Measurements from ENCODE around the gene IGFLR1. TPM values are rescaled to one million over a fixed set of nuclear protein-coding genes. Genes with fewer than 3 reads are reported as not detected.
A peak's percentile ranks its signal among the peaks of the same experiment; 100 is the strongest.

The IGFLR1 gene
- polyA plus RNA-seq, 1 donor from 2014 or later = 4.6 TPM

GRCh38 chr19:35776102-35776788 is 34.0 kb upstream of the IGFLR1 start:
- Histone ChIP-seq H3K27ac (ENCODE audit: low read length) (peak overlapping the region; percentile 79), H3K9ac (ENCODE audit: low read length) (peak overlapping the region; percentile 93), H3K79me2 (replicated peaks; ENCODE audit: insufficient read depth, low read length) (peaks cover 25% of the 10 kb centered on the region)

DNA sequence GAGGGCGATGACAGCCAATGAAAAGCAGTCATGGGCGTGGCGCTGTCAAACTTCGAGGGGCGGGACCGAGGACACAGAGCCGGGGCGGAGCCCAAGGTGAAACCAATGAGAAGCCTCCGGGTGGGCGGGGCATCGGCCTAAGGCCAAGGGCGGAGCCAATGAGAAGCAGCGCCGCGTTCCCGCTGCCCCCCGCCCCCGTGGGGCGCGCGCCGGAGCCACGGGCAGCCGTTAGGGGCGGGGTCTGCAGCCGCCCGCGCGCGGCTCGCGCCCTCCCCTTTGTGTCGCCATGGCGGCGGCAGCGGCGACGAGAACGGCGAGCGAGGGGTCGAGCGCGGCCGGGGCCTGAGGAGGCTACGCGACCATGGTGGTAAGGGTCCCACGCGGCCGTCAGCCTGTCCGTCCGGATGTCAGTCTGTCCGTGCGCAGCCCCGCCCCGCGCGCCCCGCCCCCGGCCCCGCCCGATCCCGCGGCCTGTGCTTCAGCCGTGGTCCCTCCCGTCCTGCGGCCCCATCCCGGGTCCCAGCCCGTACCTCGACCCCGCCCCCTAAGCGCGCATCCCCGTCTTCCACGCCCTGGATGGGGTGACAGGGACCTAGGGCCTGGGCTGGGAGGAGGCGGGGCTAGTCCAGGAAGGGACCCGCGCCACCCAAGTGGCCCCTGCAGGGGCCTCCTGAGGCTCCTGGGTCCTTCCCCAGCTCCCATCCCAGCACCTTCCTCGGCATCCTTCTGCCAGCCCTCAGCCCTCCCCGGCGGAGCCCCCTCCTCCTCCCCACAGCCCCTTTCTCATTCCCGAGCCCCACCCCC is 33.2 kb upstream of the IGFLR1 start, which contains the start of gene ARHGAP33:
TSS of gene ARHGAP33 (plus strand) at position 267 of the 804 bp plus-strand sequence. CDS start at position 362, 95 bp downstream.
- Histone ChIP-seq H3F3A (ENCODE audit: insufficient read depth, low read length, poor library complexity, severe bottlenecking) (no peaks in the 10 kb centered on the region), H2AFZ (ENCODE audit: low read depth, low read length) (peak within 1 kb of the TSS; percentile 53), H3K27ac (ENCODE audit: low read length) (peak within 1 kb of the TSS; percentile 79), H3K4me3 (ENCODE audit: low read length) (peak within 1 kb of the TSS; percentile 86), H3K9ac (ENCODE audit: low read length) (peak within 1 kb of the TSS; percentile 93), H4K20me1 (ENCODE audit: insufficient read depth) (no peaks in the 10 kb centered on the region), H3K9me2 (ENCODE audit: insufficient read depth, low read length) (no peaks in the 10 kb centered on the region), H3K4me2 (ENCODE audit: low read length) (peak within 1 kb of the TSS; percentile 99), H3K9me3 (ENCODE audit: low read length) (no peaks in the 10 kb centered on the region), H3K36me3 (ENCODE audit: insufficient read depth, low read length) (no peaks in the 10 kb centered on the region), H3K27me3 (ENCODE audit: insufficient read depth, low read depth, low read length) (no peaks in the 10 kb centered on the region), H3K79me2 (replicated peaks; ENCODE audit: insufficient read depth, low read length) (peaks cover 25% of the 10 kb centered on the region)
- no peak for TF ChIP-seq CTCF (IDR thresholded peaks at IDR 0.05; ENCODE audit: poor library complexity, severe bottlenecking)
- peak; percentile 71 for TF ChIP-seq MXI1 (conservative IDR thresholded peaks at IDR 0.05; ENCODE audit: poor library complexity, severe bottlenecking)
- TF ChIP-seq, protein P1, sequence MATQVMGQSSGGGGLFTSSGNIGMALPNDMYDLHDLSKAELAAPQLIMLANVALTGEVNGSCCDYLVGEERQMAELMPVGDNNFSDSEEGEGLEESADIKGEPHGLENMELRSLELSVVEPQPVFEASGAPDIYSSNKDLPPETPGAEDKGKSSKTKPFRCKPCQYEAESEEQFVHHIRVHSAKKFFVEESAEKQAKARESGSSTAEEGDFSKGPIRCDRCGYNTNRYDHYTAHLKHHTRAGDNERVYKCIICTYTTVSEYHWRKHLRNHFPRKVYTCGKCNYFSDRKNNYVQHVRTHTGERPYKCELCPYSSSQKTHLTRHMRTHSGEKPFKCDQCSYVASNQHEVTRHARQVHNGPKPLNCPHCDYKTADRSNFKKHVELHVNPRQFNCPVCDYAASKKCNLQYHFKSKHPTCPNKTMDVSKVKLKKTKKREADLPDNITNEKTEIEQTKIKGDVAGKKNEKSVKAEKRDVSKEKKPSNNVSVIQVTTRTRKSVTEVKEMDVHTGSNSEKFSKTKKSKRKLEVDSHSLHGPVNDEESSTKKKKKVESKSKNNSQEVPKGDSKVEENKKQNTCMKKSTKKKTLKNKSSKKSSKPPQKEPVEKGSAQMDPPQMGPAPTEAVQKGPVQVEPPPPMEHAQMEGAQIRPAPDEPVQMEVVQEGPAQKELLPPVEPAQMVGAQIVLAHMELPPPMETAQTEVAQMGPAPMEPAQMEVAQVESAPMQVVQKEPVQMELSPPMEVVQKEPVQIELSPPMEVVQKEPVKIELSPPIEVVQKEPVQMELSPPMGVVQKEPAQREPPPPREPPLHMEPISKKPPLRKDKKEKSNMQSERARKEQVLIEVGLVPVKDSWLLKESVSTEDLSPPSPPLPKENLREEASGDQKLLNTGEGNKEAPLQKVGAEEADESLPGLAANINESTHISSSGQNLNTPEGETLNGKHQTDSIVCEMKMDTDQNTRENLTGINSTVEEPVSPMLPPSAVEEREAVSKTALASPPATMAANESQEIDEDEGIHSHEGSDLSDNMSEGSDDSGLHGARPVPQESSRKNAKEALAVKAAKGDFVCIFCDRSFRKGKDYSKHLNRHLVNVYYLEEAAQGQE (IDR thresholded peaks at IDR 0.05; ENCODE audit: borderline replicate concordance) = peak; percentile 51
- no peak for TF ChIP-seq RAD21 (conservative IDR thresholded peaks at IDR 0.05)
- peak; percentile 57 for TF ChIP-seq EP300 (conservative IDR thresholded peaks at IDR 0.05; ENCODE audit: poor library complexity, severe bottlenecking)

More at GRCh38 chr19:35776102-35776788, 34.0 kb upstream of the IGFLR1 start:
- Histone ChIP-seq H3K9me3 (ENCODE audit: low read length) (no peaks in the 10 kb centered on the region), H3F3A (ENCODE audit: insufficient read depth, low read length, poor library complexity, severe bottlenecking) (no peaks in the 10 kb centered on the region), H3K36me3 (ENCODE audit: insufficient read depth, low read length) (no peaks in the 10 kb centered on the region), H3K9me2 (ENCODE audit: insufficient read depth, low read length) (no peaks in the 10 kb centered on the region), H3K4me3 (ENCODE audit: low read length) (peak overlapping the region; percentile 86), H2AFZ (ENCODE audit: low read depth, low read length) (peak overlapping the region; percentile 3), H3K4me2 (ENCODE audit: low read length) (peak overlapping the region; percentile 99), H3K27me3 (ENCODE audit: insufficient read depth, low read depth, low read length) (no peaks in the 10 kb centered on the region), H4K20me1 (ENCODE audit: insufficient read depth) (no peaks in the 10 kb centered on the region)
- TF ChIP-seq TAF1 (IDR thresholded peaks at IDR 0.05; ENCODE audit: low read depth) (peak; percentile 39), EP300 (conservative IDR thresholded peaks at IDR 0.05; ENCODE audit: poor library complexity, severe bottlenecking) (no peak), MXI1 (conservative IDR thresholded peaks at IDR 0.05; ENCODE audit: poor library complexity, severe bottlenecking) (peak; percentile 71), RAD21 (conservative IDR thresholded peaks at IDR 0.05) (no peak), CTCF (IDR thresholded peaks at IDR 0.05; ENCODE audit: poor library complexity, severe bottlenecking) (no peak), SMC3 (conservative IDR thresholded peaks at IDR 0.05; ENCODE audit: poor library complexity) (peak; percentile 22)
- TF ChIP-seq, protein P1 (IDR thresholded peaks at IDR 0.05; ENCODE audit: borderline replicate concordance) = no peak
